Left ventricle myocardium inferior (tissue), 1 donor: Measurements from ENCODE around the gene RAC2. TPM values are rescaled to one million over a fixed set of nuclear protein-coding genes. Genes with fewer than 3 reads are reported as not detected.

Experiments
- DNase-seq: peaks from one replicate; pipeline ENCODE4 v3.0.0-alpha.2; 2020
- H3K27ac ChIP-seq: fragments of 200-600 bp; replicated peaks from 2 replicates; pipeline ENCODE4 v1.8.0; 2021
- H3K27me3 ChIP-seq: fragments of 200-600 bp; 2 replicates; pipeline ENCODE4 v1.8.0; 2021; ENCODE audit warnings: low read depth
- H3K36me3 ChIP-seq: fragments of 200-600 bp; 2 replicates; pipeline ENCODE4 v1.8.0; 2021
- H3K4me1 ChIP-seq: fragments of 200-600 bp; 2 replicates; pipeline ENCODE4 v1.8.0; 2021
- H3K4me3 ChIP-seq: fragments of 200-600 bp; 2 replicates; pipeline ENCODE4 v1.8.0; 2021; ENCODE audit warnings: mild to moderate bottlenecking, moderate library complexity
- H3K9me3 ChIP-seq: fragments of 200-600 bp; replicated peaks from 2 replicates; pipeline ENCODE4 v1.8.0; 2021
- CTCF ChIP-seq: fragments of 200-600 bp; IDR thresholded peaks from 2 replicates; pipeline ENCODE4 v1.8.0; 2021; ENCODE audit warnings: antibody characterized with exemption, mild to moderate bottlenecking, borderline replicate concordance
- intact Hi-C: fragments of 100-400 bp; cut with micrococcal nuclease; formaldehyde crosslinking; loops from one replicate; pipeline ENCODE4 v1.11.0; 2022
- total RNA-seq: library from RNA; stranded (reverse); fragmentation: NEBNext Ultra II Directional; extraction: Animal tissue kit (Norgen Biotek cat#: 25700); gene quantifications from one replicate; pipeline ENCODE4 v1.2.1, GENCODE V29; 2021
- donor health status: DM: no; HTN: yes; CAD: no; lungs with severe emphysema.

The RAC2 gene
- total RNA-seq, 1 donor from 2014 or later = 1.8 TPM

- Histone ChIP-seq H3K36me3 (no peaks in the 10 kb centered on the region), H3K4me3 (no peak overlapping the region), H3K27ac (no peak overlapping the region), H3K9me3 (peaks cover 23% of the 10 kb centered on the region), H3K27me3 (peaks cover 96% of the 10 kb centered on the region), H3K4me1 (peaks cover 15% of the 10 kb centered on the region)
- no peak for TF ChIP-seq CTCF
- intact Hi-C loops = no loop called here
- no peak for DNase-seq
These were observed 20.2 kb upstream of the RAC2 start for GRCh38 chr22:37263966-37264887.

- peaks cover 15% of the 10 kb centered on the region for H3K4me1 ChIP-seq
- no peak overlapping the region for H3K27ac ChIP-seq
- H3K36me3 ChIP-seq = no peaks in the 10 kb centered on the region
- intact Hi-C loops = no loop called here
- no peak for DNase-seq
- peaks cover 99% of the 10 kb centered on the region for H3K27me3 ChIP-seq
- TF ChIP-seq CTCF = no peak
- peaks cover 17% of the 10 kb centered on the region for H3K9me3 ChIP-seq
- no peak overlapping the region for H3K4me3 ChIP-seq
These were observed 18.3 kb upstream of the RAC2 start for GRCh38 chr22:37262346-37262745.

GRCh38 chr22:37260901-37261336 lies 16.9 kb upstream of the RAC2 start:
- Histone ChIP-seq H3K4me3 (no peak overlapping the region), H3K36me3 (no peaks in the 10 kb centered on the region), H3K4me1 (peaks cover 9% of the 10 kb centered on the region), H3K27me3 (peaks cover 99% of the 10 kb centered on the region), H3K27ac (no peak overlapping the region), H3K9me3 (peaks cover 17% of the 10 kb centered on the region)
- intact Hi-C loops = no loop called here
- TF ChIP-seq CTCF = peak; percentile 92
- DNase-seq = peak; percentile 55

GRCh38 chr22:37260155-37260795 lies 16.2 kb upstream of the RAC2 start:
- H3K27me3 ChIP-seq = peaks cover 99% of the 10 kb centered on the region
- intact Hi-C loops = no loop called here
- DNase-seq = no peak

More at GRCh38 chr22:37260155-37260795, 16.2 kb upstream of the RAC2 start:
- Histone ChIP-seq H3K4me3 (no peak overlapping the region), H3K4me1 (peaks cover 9% of the 10 kb centered on the region), H3K27ac (no peak overlapping the region), H3K9me3 (peaks cover 17% of the 10 kb centered on the region), H3K36me3 (no peaks in the 10 kb centered on the region)
- no peak for TF ChIP-seq CTCF
